Trophoblast cell (in vitro differentiated cells and primary cell): ENCODE measurements around the gene PHF5A.

Source experiments
- DNase-seq, 2 donors: peaks; one replicate each; pipeline ENCODE4 v3.0.0-alpha.2; 2016
- H2AFZ ChIP-seq: 2 replicates; pipeline ENCODE4 v1.6.1; 2013; ENCODE audit warnings: low read length, moderate library complexity, mild to moderate bottlenecking; ENCODE audit not compliant: insufficient read depth, poor library complexity
- H2AK5ac ChIP-seq: 2 replicates; pipeline ENCODE4 v1.6.1; 2013; ENCODE audit warnings: mild to moderate bottlenecking, low read length
- H2BK120ac ChIP-seq: 2 replicates; pipeline ENCODE4 v1.6.1; 2013; ENCODE audit warnings: low read length, mild to moderate bottlenecking, moderate library complexity; ENCODE audit not compliant: insufficient read depth, poor library complexity
- H2BK12ac ChIP-seq: 2 replicates; pipeline ENCODE4 v1.6.1; 2013; ENCODE audit warnings: mild to moderate bottlenecking, low read length, moderate library complexity
- H2BK5ac ChIP-seq: 2 replicates; pipeline ENCODE4 v1.6.1; 2013; ENCODE audit warnings: low read length, low read depth, moderate library complexity, mild to moderate bottlenecking; ENCODE audit not compliant: poor library complexity
- H3K14ac ChIP-seq: 2 replicates; pipeline ENCODE4 v1.6.1; 2013; ENCODE audit warnings: mild to moderate bottlenecking, low read length
- H3K18ac ChIP-seq: 2 replicates; pipeline ENCODE4 v1.6.1; 2013; ENCODE audit warnings: mild to moderate bottlenecking, low read length
- H3K23ac ChIP-seq: 2 replicates; pipeline ENCODE4 v1.6.1; 2013; ENCODE audit warnings: low read length
- H3K27ac ChIP-seq: 2 replicates; pipeline ENCODE4 v1.5.1; 2013; ENCODE audit warnings: low read depth, mild to moderate bottlenecking, inconsistent platforms, low read length, moderate library complexity
- H3K27me3 ChIP-seq: 2 replicates; pipeline ENCODE4 v1.6.1; 2013; ENCODE audit warnings: inconsistent platforms, mild to moderate bottlenecking, low read length, moderate library complexity; ENCODE audit not compliant: insufficient read depth
- H3K36me3 ChIP-seq, 2 experiments: 1 replicate in 1 of 2; 2 replicates in 1 of 2; pipeline ENCODE4 v1.6.1; 2013; ENCODE audit warnings: low read length in 2 of 2, mild to moderate bottlenecking in 2 of 2, moderate library complexity in 1 of 2; ENCODE audit not compliant: insufficient read depth in 2 of 2, control insufficient read depth in 1 of 2
- H3K4ac ChIP-seq: 2 replicates; pipeline ENCODE4 v1.6.1; 2013; ENCODE audit warnings: low read depth, mild to moderate bottlenecking, low read length, moderate library complexity
- H3K4me1 ChIP-seq, 2 experiments: 1 replicate in 1 of 2; 2 replicates in 1 of 2; pipeline ENCODE4 v1.6.1; 2013; ENCODE audit warnings: low read length in 2 of 2, mild to moderate bottlenecking in 2 of 2, moderate library complexity in 1 of 2; ENCODE audit not compliant: insufficient read depth in 2 of 2, control insufficient read depth in 1 of 2
- H3K4me2 ChIP-seq: 2 replicates; pipeline ENCODE4 v1.6.1; 2013; ENCODE audit warnings: inconsistent platforms, mild to moderate bottlenecking, low read length, moderate library complexity
- H3K4me3 ChIP-seq: 2 replicates; pipeline ENCODE4 v1.5.1; 2013; ENCODE audit warnings: mild to moderate bottlenecking, low read depth, low read length, inconsistent platforms
- H3K79me1 ChIP-seq: one replicate; pipeline ENCODE4 v1.6.1; 2013; ENCODE audit warnings: low read length
- H3K79me2 ChIP-seq: 2 replicates; pipeline ENCODE4 v1.6.1; 2013; ENCODE audit warnings: low read length, mild to moderate bottlenecking; ENCODE audit not compliant: control insufficient read depth, insufficient read depth, poor library complexity
- H3K9ac ChIP-seq: 2 replicates; pipeline ENCODE4 v1.6.1; 2013; ENCODE audit warnings: mild to moderate bottlenecking, low read length
- H3K9me3 ChIP-seq: 2 replicates; pipeline ENCODE4 v1.6.1; 2013; ENCODE audit warnings: low read depth, mild to moderate bottlenecking, control low read depth, inconsistent platforms, low read length; ENCODE audit not compliant: insufficient read depth
- H4K12ac ChIP-seq: 2 replicates; pipeline ENCODE4 v1.6.1; 2013; ENCODE audit warnings: low read depth, mild to moderate bottlenecking, low read length, moderate library complexity
- H4K8ac ChIP-seq: 2 replicates; pipeline ENCODE4 v1.6.1; 2013; ENCODE audit warnings: low read depth, mild to moderate bottlenecking, low read length, moderate library complexity
- H4K91ac ChIP-seq: one replicate; pipeline ENCODE4 v1.6.1; 2013; ENCODE audit warnings: low read depth, mild to moderate bottlenecking, low read length, moderate library complexity
- WGBS: extraction: QIAGEN DNeasy Blood & Tissue Kit; methylation state at CpG from one replicate; pipeline ENCODE4 v1.1.7; 2013; ENCODE audit warnings: missing lambda C conversion rate; ENCODE audit not compliant: insufficient read length, insufficient coverage; ENCODE audit errors: extremely low coverage; 5-methylcytosine and 5-hydroxymethylcytosine counted together

The PHF5A gene

DNA sequence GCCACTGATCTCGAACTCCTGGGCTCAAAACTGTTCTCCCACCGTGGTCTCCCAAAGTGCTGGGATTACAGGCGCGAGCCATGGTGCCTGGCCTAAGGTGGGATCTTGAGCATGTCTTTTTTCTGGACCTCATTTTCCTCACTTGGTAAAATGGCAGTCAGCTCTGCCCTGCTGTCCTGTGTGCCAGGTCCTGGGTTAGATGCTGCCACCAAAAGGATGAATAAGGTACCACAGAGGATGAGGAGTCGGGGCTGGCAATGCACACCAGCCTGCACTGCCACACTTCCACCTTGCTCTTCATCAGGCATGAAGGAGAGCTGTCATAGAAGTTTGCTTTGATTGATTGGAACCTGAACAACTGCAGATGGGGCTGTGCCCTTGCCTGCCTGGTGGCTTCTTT, 32.7 kb upstream of the PHF5A start:
- H2BK5ac ChIP-seq: no peak overlapping the region
- no peaks in the 10 kb centered on the region for H3K79me2 ChIP-seq
- no CpG with 5 or more reads among the region's 5 CpGs for WGBS
- no peak overlapping the region for H3K27ac ChIP-seq
- peaks cover 2% of the 10 kb centered on the region for H3K9me3 ChIP-seq
- H2BK12ac ChIP-seq: no peak overlapping the region
- H3K27me3 ChIP-seq: no peaks in the 10 kb centered on the region
- H3K79me1 ChIP-seq: no peaks in the 10 kb centered on the region
- H4K8ac ChIP-seq: no peak overlapping the region
- DNase-seq: no peak
- H3K4ac ChIP-seq: no peak overlapping the region
- H3K23ac ChIP-seq: no peak overlapping the region
- H3K9ac ChIP-seq: no peak overlapping the region
- H2AK5ac ChIP-seq: no peak overlapping the region
- H3K14ac ChIP-seq: no peak overlapping the region
- no peak overlapping the region for H3K4me3 ChIP-seq
- H3K18ac ChIP-seq: no peak overlapping the region
- H4K91ac ChIP-seq: no peak overlapping the region
- peaks cover 21 to 36% of the 10 kb centered on the region in 2 experiments for H3K36me3 ChIP-seq
- no peak overlapping the region for H2AFZ ChIP-seq
- no peak overlapping the region for H4K12ac ChIP-seq
- H2BK120ac ChIP-seq: no peak overlapping the region
- no peaks in the 10 kb centered on the region for H3K4me1 ChIP-seq
- no peak overlapping the region for H3K4me2 ChIP-seq

DNA sequence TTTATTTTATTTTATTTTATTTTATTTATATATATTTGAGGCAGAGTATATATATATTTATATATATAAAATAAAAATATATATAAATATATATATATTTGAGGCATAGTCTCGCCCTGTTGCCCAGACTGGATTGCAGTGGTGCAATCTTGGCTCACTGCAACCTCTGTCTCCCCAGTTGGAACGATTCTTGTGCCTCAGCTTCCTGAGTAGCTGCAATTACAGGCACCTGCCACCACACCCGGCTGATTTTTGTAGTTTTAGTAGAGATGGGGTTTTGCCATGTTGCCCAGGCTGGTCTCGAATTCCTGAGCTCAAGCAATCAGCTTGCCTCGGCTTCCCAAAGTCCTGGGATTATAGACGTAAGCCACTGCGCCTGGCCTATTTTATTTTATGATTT, 31.8 kb upstream of the PHF5A start:
- Histone ChIP-seq H3K79me2 (no peaks in the 10 kb centered on the region), H3K36me3 (peaks cover 21 to 35% of the 10 kb centered on the region in 2 experiments)

DNA sequence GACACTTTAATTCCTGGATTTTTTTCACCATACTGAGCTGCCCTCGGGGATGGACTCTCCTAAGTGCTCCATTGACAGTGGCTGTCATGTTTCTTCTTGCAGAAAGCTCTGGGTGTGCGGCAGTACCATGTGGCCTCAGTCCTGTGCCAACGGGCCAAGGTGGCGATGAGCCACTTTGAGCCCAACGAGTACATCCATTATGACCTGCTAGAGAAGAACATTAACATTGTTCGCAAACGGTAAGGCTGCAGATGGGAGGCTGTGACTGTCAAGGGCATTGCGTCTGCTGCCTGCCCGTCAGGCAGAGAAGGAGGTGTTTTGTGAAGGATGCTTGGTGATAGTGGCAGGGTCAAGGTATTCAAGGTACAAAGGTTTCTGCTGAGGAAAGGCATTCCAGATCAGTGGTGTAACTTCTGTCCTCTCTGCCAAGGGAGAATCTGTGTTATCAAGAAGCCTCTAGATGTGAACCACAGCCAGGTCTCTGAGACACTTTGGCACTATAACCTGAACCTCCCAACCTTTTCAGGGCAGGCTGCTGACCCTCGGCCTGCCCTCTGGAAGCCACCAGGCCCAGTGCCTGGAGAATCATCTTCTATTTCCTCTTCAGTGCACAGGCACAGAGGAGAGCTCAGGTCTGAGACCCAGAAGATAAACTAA, 31.3 kb upstream of the PHF5A start:
- Histone ChIP-seq H3K27ac (no peak overlapping the region), H3K79me2 (no peaks in the 10 kb centered on the region), H3K23ac (no peak overlapping the region), H2AK5ac (no peak overlapping the region), H3K4me1 (no peaks in the 10 kb centered on the region), H3K4me3 (peak overlapping the region; percentile 25), H4K8ac (no peak overlapping the region), H2BK12ac (no peak overlapping the region), H3K27me3 (no peaks in the 10 kb centered on the region), H3K4ac (no peak overlapping the region), H3K18ac (no peak overlapping the region), H4K12ac (no peak overlapping the region), H2AFZ (no peak overlapping the region), H2BK120ac (no peak overlapping the region), H3K9ac (no peak overlapping the region), H3K36me3 (peaks cover 23 to 35% of the 10 kb centered on the region in 2 experiments), H3K4me2 (no peak overlapping the region), H2BK5ac (no peak overlapping the region), H4K91ac (no peak overlapping the region), H3K79me1 (no peaks in the 10 kb centered on the region), H3K14ac (no peak overlapping the region), H3K9me3 (peaks cover 2% of the 10 kb centered on the region)
- DNase-seq: no peak
- no CpG with 5 or more reads among the region's 10 CpGs for WGBS

More for the DNA sequence above, 31.8 kb upstream of the PHF5A start:
- Histone ChIP-seq H2BK12ac (no peak overlapping the region), H3K18ac (no peak overlapping the region), H3K4me3 (no peak overlapping the region), H2BK5ac (no peak overlapping the region), H3K14ac (no peak overlapping the region), H4K8ac (no peak overlapping the region), H3K4me1 (no peaks in the 10 kb centered on the region), H3K27me3 (no peaks in the 10 kb centered on the region), H3K23ac (no peak overlapping the region), H4K12ac (no peak overlapping the region), H3K4me2 (no peak overlapping the region), H3K9me3 (peaks cover 2% of the 10 kb centered on the region), H2AK5ac (no peak overlapping the region), H3K27ac (no peak overlapping the region), H4K91ac (no peak overlapping the region), H2BK120ac (no peak overlapping the region), H3K4ac (no peak overlapping the region), H2AFZ (no peak overlapping the region), H3K9ac (no peak overlapping the region), H3K79me1 (no peaks in the 10 kb centered on the region)
- no peak for DNase-seq
- WGBS: no CpG with 5 or more reads among the region's 7 CpGs

DNA sequence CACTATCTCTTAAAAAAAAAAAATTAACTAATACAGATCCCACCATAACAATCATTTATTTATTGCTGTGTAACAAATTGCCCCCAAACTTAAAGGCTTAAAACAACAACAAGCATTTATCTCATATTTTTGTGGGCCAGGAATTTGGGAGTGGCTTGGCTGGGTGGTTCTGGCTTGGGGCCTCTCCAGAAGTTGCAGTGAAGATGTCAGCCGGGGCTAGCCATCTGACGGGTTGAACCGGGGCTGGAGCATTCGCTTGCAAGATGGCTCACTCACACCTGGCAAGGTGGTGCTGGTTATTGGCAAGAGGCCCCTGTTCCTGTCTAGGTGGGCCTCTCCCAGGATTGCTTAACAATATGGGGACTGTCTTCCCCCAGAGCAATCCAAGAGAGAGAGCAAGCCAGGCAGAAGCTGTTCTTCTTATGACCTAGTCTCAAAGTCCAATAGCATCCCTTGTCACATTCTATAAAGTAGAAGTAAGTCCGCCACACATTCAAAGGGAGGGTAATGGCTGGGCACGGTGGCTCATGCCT, 29.9 kb upstream of the PHF5A start:
- H3K4ac ChIP-seq: no peak overlapping the region
- H4K12ac ChIP-seq: no peak overlapping the region
- no peak overlapping the region for H2BK12ac ChIP-seq
- no peak overlapping the region for H3K23ac ChIP-seq
- no peak overlapping the region for H2AFZ ChIP-seq
- H3K4me3 ChIP-seq: no peak overlapping the region
- no peak overlapping the region for H3K27ac ChIP-seq
- H2BK120ac ChIP-seq: no peak overlapping the region
- WGBS: no CpG with 5 or more reads among the region's 6 CpGs
- no peaks in the 10 kb centered on the region for H3K27me3 ChIP-seq
- no peak overlapping the region for H2AK5ac ChIP-seq
- H3K4me1 ChIP-seq: no peaks in the 10 kb centered on the region
- no peak overlapping the region for H4K8ac ChIP-seq
- H3K14ac ChIP-seq: no peak overlapping the region
- no peak overlapping the region for H2BK5ac ChIP-seq
- H3K18ac ChIP-seq: no peak overlapping the region
- no peak overlapping the region for H4K91ac ChIP-seq
- H3K79me2 ChIP-seq: no peaks in the 10 kb centered on the region
- H3K36me3 ChIP-seq: peaks cover 19 to 29% of the 10 kb centered on the region in 2 experiments
- no peak overlapping the region for H3K4me2 ChIP-seq
- H3K79me1 ChIP-seq: no peaks in the 10 kb centered on the region
- DNase-seq: peak in 1 of 2 donors; percentile 28
- peaks cover 2% of the 10 kb centered on the region for H3K9me3 ChIP-seq
- H3K9ac ChIP-seq: no peak overlapping the region
